ACC112 (cell line): ENCODE measurements around the gene THNSL1.

Experiments
- H2AFZ ChIP-seq: fragments of 200-600 bp; sonication (generic); one replicate; pipeline ENCODE4 v1.6.0; 2017; ENCODE audit warnings: antibody characterized with exemption, low read length; ENCODE audit not compliant: unreplicated experiment
- H3K27ac ChIP-seq: fragments of 200-600 bp; sonication (generic); 2 replicates; pipeline ENCODE4 v1.5.1; 2014; ENCODE audit warnings: low read depth, mild to moderate bottlenecking, antibody characterized with exemption, low read length, moderate library complexity
- H3K27me3 ChIP-seq: fragments of 200-600 bp; sonication (generic); 2 replicates; pipeline ENCODE4 v1.6.1; 2014; ENCODE audit warnings: mild to moderate bottlenecking, antibody characterized with exemption, low read length, moderate library complexity, mixed read lengths; ENCODE audit not compliant: insufficient read depth
- H3K36me3 ChIP-seq: fragments of 200-600 bp; sonication (generic); 2 replicates; pipeline ENCODE4 v1.6.1; 2016; ENCODE audit warnings: mild to moderate bottlenecking, antibody characterized with exemption, low read length, moderate library complexity, mixed read lengths; ENCODE audit not compliant: insufficient read depth
- H3K4me1 ChIP-seq: fragments of 200-600 bp; sonication (generic); one replicate; pipeline ENCODE4 v1.6.1; 2016; ENCODE audit warnings: low read length, mixed read lengths; ENCODE audit not compliant: insufficient read depth, unreplicated experiment, control insufficient read depth
- H3K4me3 ChIP-seq: fragments of 200-600 bp; sonication (generic); 2 replicates; pipeline ENCODE4 v1.5.1; 2014; ENCODE audit warnings: mild to moderate bottlenecking, low read depth, low read length
- H3K79me2 ChIP-seq: fragments of 200-600 bp; sonication (generic); one replicate; pipeline ENCODE4 v1.6.0; 2016; ENCODE audit warnings: low read length; ENCODE audit not compliant: control insufficient read depth, unreplicated experiment, insufficient read depth

The THNSL1 gene

GRCh38 chr10:24982319-24983112, 33.9 kb upstream of the THNSL1 start:
- H3K27me3 ChIP-seq = no peaks in the 10 kb centered on the region
- peaks cover 14% of the 10 kb centered on the region for H3K4me1 ChIP-seq
- H3K36me3 ChIP-seq = no peaks in the 10 kb centered on the region
- no peak overlapping the region for H3K27ac ChIP-seq
- no peak overlapping the region for H3K4me3 ChIP-seq
- no peaks in the 10 kb centered on the region for H3K79me2 ChIP-seq
- H2AFZ ChIP-seq = no peak overlapping the region

GRCh38 chr10:24983130-24983529, 33.3 kb upstream of the THNSL1 start:
- Histone ChIP-seq H3K4me1 (peaks cover 14% of the 10 kb centered on the region), H2AFZ (no peak overlapping the region)

GRCh38 chr10:24983946-24984345, 32.5 kb upstream of the THNSL1 start:
- no peaks in the 10 kb centered on the region for H3K27me3 ChIP-seq
- H3K79me2 ChIP-seq = no peaks in the 10 kb centered on the region
- H3K27ac ChIP-seq = no peak overlapping the region
- no peak overlapping the region for H3K4me3 ChIP-seq
- no peaks in the 10 kb centered on the region for H3K36me3 ChIP-seq
- no peak overlapping the region for H2AFZ ChIP-seq
- peaks cover 14% of the 10 kb centered on the region for H3K4me1 ChIP-seq

More at GRCh38 chr10:24983130-24983529, 33.3 kb upstream of the THNSL1 start:
- H3K27ac ChIP-seq = no peak overlapping the region
- H3K27me3 ChIP-seq = no peaks in the 10 kb centered on the region
- no peaks in the 10 kb centered on the region for H3K79me2 ChIP-seq
- no peaks in the 10 kb centered on the region for H3K36me3 ChIP-seq
- no peak overlapping the region for H3K4me3 ChIP-seq

GRCh38 chr10:24984906-24985305, 31.5 kb upstream of the THNSL1 start:
- Histone ChIP-seq H3K4me3 (no peak overlapping the region), H3K27ac (no peak overlapping the region), H3K4me1 (peaks cover 14% of the 10 kb centered on the region), H3K79me2 (no peaks in the 10 kb centered on the region), H3K27me3 (no peaks in the 10 kb centered on the region), H2AFZ (no peak overlapping the region), H3K36me3 (no peaks in the 10 kb centered on the region)

GRCh38 chr10:24988831-24989640, 27.4 kb upstream of the THNSL1 start:
- no peaks in the 10 kb centered on the region for H3K27me3 ChIP-seq
- no peak overlapping the region for H3K27ac ChIP-seq
- no peaks in the 10 kb centered on the region for H3K79me2 ChIP-seq
- no peak overlapping the region for H3K4me3 ChIP-seq
- peaks cover 14% of the 10 kb centered on the region for H3K4me1 ChIP-seq
- H3K36me3 ChIP-seq = no peaks in the 10 kb centered on the region
- H2AFZ ChIP-seq = no peak overlapping the region

- Histone ChIP-seq H3K79me2 (no peaks in the 10 kb centered on the region), H3K4me1 (peaks cover 10% of the 10 kb centered on the region), H2AFZ (no peak overlapping the region), H3K27ac (no peak overlapping the region), H3K36me3 (no peaks in the 10 kb centered on the region), H3K27me3 (no peaks in the 10 kb centered on the region), H3K4me3 (no peak overlapping the region)
Measured at GRCh38 chr10:24989867-24990266, 26.5 kb upstream of the THNSL1 start.

GRCh38 chr10:24991298-24991697, 25.1 kb upstream of the THNSL1 start:
- no peaks in the 10 kb centered on the region for H3K27me3 ChIP-seq
- H3K36me3 ChIP-seq = no peaks in the 10 kb centered on the region
- H3K4me1 ChIP-seq = no peaks in the 10 kb centered on the region
- H3K4me3 ChIP-seq = no peak overlapping the region
- no peak overlapping the region for H3K27ac ChIP-seq
- H3K79me2 ChIP-seq = no peaks in the 10 kb centered on the region
- no peak overlapping the region for H2AFZ ChIP-seq

GRCh38 chr10:24992512-24993133, 23.8 kb upstream of the THNSL1 start:
- no peaks in the 10 kb centered on the region for H3K27me3 ChIP-seq
- H2AFZ ChIP-seq = no peak overlapping the region
- H3K79me2 ChIP-seq = no peaks in the 10 kb centered on the region
- H3K36me3 ChIP-seq = no peaks in the 10 kb centered on the region
- H3K27ac ChIP-seq = no peak overlapping the region
- no peaks in the 10 kb centered on the region for H3K4me1 ChIP-seq
- no peak overlapping the region for H3K4me3 ChIP-seq

- Histone ChIP-seq H3K36me3 (no peaks in the 10 kb centered on the region), H2AFZ (no peak overlapping the region), H3K79me2 (no peaks in the 10 kb centered on the region)
Measured at GRCh38 chr10:24993237-24993958, 23.0 kb upstream of the THNSL1 start.

GRCh38 chr10:24995072-24995471, 21.3 kb upstream of the THNSL1 start:
- Histone ChIP-seq H3K4me3 (no peak overlapping the region), H3K27ac (no peak overlapping the region), H3K27me3 (no peaks in the 10 kb centered on the region), H3K79me2 (no peaks in the 10 kb centered on the region), H2AFZ (no peak overlapping the region), H3K36me3 (no peaks in the 10 kb centered on the region), H3K4me1 (no peaks in the 10 kb centered on the region)

More at GRCh38 chr10:24993237-24993958, 23.0 kb upstream of the THNSL1 start:
- Histone ChIP-seq H3K27ac (no peak overlapping the region), H3K4me1 (no peaks in the 10 kb centered on the region), H3K4me3 (no peak overlapping the region), H3K27me3 (no peaks in the 10 kb centered on the region)
